ENCODE measurements around the gene NR6A1.

- TF ChIP-seq ZNF138 (tag by site-specific recombination; IDR thresholded peaks at IDR 0.05; ENCODE audit: borderline replicate concordance) (no peak), ZNF768 (tag by site-specific recombination; IDR thresholded peaks at IDR 0.05) (no peak), CTCF (tag by site-specific recombination; IDR thresholded peaks at IDR 0.05) (no peak), YY1 (tag by site-specific recombination; IDR thresholded peaks at IDR 0.05) (no peak), ZEB2 (tag by site-specific recombination; IDR thresholded peaks at IDR 0.05) (no peak), ZNF510 (tag by site-specific recombination; IDR thresholded peaks at IDR 0.05; ENCODE audit: insufficient replicate concordance) (no peak), ZNF777 (tag by site-specific recombination; IDR thresholded peaks at IDR 0.05; ENCODE audit: borderline replicate concordance) (no peak), ZSCAN16 (tag by site-specific recombination; IDR thresholded peaks at IDR 0.05) (no peak)
- TF ChIP-seq, protein P1, sequence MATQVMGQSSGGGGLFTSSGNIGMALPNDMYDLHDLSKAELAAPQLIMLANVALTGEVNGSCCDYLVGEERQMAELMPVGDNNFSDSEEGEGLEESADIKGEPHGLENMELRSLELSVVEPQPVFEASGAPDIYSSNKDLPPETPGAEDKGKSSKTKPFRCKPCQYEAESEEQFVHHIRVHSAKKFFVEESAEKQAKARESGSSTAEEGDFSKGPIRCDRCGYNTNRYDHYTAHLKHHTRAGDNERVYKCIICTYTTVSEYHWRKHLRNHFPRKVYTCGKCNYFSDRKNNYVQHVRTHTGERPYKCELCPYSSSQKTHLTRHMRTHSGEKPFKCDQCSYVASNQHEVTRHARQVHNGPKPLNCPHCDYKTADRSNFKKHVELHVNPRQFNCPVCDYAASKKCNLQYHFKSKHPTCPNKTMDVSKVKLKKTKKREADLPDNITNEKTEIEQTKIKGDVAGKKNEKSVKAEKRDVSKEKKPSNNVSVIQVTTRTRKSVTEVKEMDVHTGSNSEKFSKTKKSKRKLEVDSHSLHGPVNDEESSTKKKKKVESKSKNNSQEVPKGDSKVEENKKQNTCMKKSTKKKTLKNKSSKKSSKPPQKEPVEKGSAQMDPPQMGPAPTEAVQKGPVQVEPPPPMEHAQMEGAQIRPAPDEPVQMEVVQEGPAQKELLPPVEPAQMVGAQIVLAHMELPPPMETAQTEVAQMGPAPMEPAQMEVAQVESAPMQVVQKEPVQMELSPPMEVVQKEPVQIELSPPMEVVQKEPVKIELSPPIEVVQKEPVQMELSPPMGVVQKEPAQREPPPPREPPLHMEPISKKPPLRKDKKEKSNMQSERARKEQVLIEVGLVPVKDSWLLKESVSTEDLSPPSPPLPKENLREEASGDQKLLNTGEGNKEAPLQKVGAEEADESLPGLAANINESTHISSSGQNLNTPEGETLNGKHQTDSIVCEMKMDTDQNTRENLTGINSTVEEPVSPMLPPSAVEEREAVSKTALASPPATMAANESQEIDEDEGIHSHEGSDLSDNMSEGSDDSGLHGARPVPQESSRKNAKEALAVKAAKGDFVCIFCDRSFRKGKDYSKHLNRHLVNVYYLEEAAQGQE (tag by site-specific recombination; IDR thresholded peaks at IDR 0.05): no peak
- TF ChIP-seq, protein P2, sequence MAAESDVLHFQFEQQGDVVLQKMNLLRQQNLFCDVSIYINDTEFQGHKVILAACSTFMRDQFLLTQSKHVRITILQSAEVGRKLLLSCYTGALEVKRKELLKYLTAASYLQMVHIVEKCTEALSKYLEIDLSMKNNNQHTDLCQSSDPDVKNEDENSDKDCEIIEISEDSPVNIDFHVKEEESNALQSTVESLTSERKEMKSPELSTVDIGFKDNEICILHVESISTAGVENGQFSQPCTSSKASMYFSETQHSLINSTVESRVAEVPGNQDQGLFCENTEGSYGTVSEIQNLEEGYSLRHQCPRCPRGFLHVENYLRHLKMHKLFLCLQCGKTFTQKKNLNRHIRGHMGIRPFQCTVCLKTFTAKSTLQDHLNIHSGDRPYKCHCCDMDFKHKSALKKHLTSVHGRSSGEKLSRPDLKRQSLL (tag by site-specific recombination; IDR thresholded peaks at IDR 0.05): no peak
Observed at GRCh38 chr9:124814164-124814535, 43.0 kb upstream of the NR6A1 start.

Measured in HEK293 (cell line).